GM19438 (cell line): ENCODE data around the gene ADPRHL1.
"Not testable (repeated sequence)": the region's sequence is repeated elsewhere in the genome, so short reads cannot be mapped to it uniquely, and the experiment has no call there.

Experiments
- ATAC-seq: cut with Tn5 transposase; IDR thresholded peaks from one replicate; pipeline ENCODE4 v1.9.1; 2021; ENCODE audit warnings: low read depth; ENCODE audit not compliant: unreplicated experiment

ADPRHL1 gene

GRCh38 chr13:113457510-113457909, 4.2 kb upstream of the ADPRHL1 start:
- ATAC-seq = no peak

- ATAC-seq = no peak
Measured at GRCh38 chr13:113456116-113456702, 2.9 kb upstream of the ADPRHL1 start.

GRCh38 chr13:113455384-113455783, 2.1 kb upstream of the ADPRHL1 start:
- no peak for ATAC-seq

- ATAC-seq = no peak
Measured at GRCh38 chr13:113454936-113455335, 1.6 kb upstream of the ADPRHL1 start.

- ATAC-seq = no peak
Measured at GRCh38 chr13:113452466-113452865, 822 bp downstream of the ADPRHL1 start.

- no peak for ATAC-seq
Measured at GRCh38 chr13:113451951-113452421, 1.3 kb downstream of the ADPRHL1 start.

GRCh38 chr13:113450861-113451620, 2.2 kb downstream of the ADPRHL1 start:
- not testable (repeated sequence) for ATAC-seq

GRCh38 chr13:113450348-113450744, 2.9 kb downstream of the ADPRHL1 start:
- ATAC-seq = not testable (repeated sequence)

GRCh38 chr13:113449693-113450347, 3.5 kb downstream of the ADPRHL1 start:
- no peak for ATAC-seq

- ATAC-seq = peak; percentile 48
Measured at GRCh38 chr13:113448885-113449692, 4.2 kb downstream of the ADPRHL1 start.

- ATAC-seq = no peak
Measured at GRCh38 chr13:113448545-113448884, 4.8 kb downstream of the ADPRHL1 start.

GRCh38 chr13:113447596-113447995, 5.7 kb downstream of the ADPRHL1 start:
- ATAC-seq = no peak

- no peak for ATAC-seq
Measured at GRCh38 chr13:113446488-113446854, 6.8 kb downstream of the ADPRHL1 start.

- peak; percentile 53 for ATAC-seq
Measured at GRCh38 chr13:113445791-113446487, 7.3 kb downstream of the ADPRHL1 start.

GRCh38 chr13:113443991-113444390, 9.3 kb downstream of the ADPRHL1 start:
- no peak for ATAC-seq

GRCh38 chr13:113442985-113443362, 10.3 kb downstream of the ADPRHL1 start:
- ATAC-seq = no peak

- no peak for ATAC-seq
Measured at GRCh38 chr13:113442354-113442984, 10.8 kb downstream of the ADPRHL1 start.

- ATAC-seq = no peak
Measured at GRCh38 chr13:113441661-113442060, 11.6 kb downstream of the ADPRHL1 start.

- no peak for ATAC-seq
Measured at GRCh38 chr13:113437408-113438010, 15.8 kb downstream of the ADPRHL1 start.
